DOHH2 (cell line): ENCODE results near the gene MCUB.

Source experiments
- EZH2phosphoT487 ChIP-seq: fragments of 200-600 bp; sonication (generic); IDR thresholded peaks from 2 replicates; pipeline ENCODE4 v1.6.1; 2017; ENCODE audit warnings: borderline replicate concordance, mild to moderate bottlenecking, antibody characterized with exemption, low read length, moderate library complexity, mixed read lengths
- TF ChIP-seq, protein P1 (sequence below): fragments of 200-600 bp; sonication (generic); IDR thresholded peaks from one replicate; pipeline ENCODE4 v1.5.1; 2014; ENCODE audit warnings: antibody characterized with exemption, mild to moderate bottlenecking, low read depth, low read length; ENCODE audit not compliant: poor library complexity, severe bottlenecking

DNA sequence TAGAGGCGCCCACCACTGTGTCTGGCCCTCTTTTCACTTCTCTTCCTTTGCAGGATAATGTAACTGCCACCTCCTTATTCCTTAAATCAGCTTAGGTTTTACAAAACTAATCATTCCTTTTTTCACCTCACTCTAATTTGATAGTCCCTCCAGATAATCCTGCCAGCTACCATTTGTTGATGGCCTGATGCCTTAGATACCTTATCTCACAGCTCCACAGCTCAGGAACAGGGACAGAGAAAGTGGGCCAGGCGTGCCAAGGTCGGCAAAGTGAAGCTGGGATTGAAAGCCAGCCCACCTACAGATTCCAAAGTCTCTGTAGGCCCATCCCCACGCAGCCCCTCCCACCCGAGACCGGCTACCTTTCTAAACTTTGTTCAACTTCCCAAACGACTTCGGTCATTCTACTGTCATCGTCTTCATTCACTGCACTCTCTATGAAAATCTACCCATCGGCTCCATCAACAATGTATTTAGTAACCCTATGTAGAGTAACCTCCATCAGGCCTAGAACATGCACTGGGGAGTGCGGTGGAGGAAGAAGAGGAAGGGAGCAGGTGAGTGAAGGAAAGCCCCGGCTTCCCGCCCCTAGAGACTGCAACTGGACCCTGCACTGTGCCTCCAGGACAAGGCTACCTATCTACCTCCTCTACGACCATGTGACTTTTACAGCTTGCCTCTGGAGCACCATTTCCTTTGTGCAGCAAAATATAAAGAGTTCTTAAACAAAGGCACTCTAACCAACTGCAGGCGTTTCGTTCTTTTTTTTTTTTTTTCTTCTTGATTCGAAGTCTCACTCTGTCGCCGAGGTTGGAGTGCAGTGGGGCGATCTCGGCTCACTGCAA, 141.7 kb downstream of the MCUB start:
- TF ChIP-seq, protein P1, sequence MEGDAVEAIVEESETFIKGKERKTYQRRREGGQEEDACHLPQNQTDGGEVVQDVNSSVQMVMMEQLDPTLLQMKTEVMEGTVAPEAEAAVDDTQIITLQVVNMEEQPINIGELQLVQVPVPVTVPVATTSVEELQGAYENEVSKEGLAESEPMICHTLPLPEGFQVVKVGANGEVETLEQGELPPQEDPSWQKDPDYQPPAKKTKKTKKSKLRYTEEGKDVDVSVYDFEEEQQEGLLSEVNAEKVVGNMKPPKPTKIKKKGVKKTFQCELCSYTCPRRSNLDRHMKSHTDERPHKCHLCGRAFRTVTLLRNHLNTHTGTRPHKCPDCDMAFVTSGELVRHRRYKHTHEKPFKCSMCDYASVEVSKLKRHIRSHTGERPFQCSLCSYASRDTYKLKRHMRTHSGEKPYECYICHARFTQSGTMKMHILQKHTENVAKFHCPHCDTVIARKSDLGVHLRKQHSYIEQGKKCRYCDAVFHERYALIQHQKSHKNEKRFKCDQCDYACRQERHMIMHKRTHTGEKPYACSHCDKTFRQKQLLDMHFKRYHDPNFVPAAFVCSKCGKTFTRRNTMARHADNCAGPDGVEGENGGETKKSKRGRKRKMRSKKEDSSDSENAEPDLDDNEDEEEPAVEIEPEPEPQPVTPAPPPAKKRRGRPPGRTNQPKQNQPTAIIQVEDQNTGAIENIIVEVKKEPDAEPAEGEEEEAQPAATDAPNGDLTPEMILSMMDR = no peak
- TF ChIP-seq EZH2phosphoT487 = no peak
